SK-N-SH treated with all-trans-retinoic acid at 6 μM for 48 hours (cell line): ENCODE results near the gene RNU1-4.
"Not testable (repeated sequence)": the region's sequence is repeated elsewhere in the genome, so short reads cannot be mapped to it uniquely, and the experiment has no call there.

Source experiments
- ATAC-seq: fragments of 200-7000 bp; cut with Tn5 transposase; 3 replicates; pipeline ENCODE4 v1.9.1; 2020; ENCODE audit warnings: mild to moderate bottlenecking, moderate library complexity
- ARNTL ChIP-seq: fragments of 450-650 bp; formaldehyde crosslinking; IDR thresholded peaks from 2 replicates; pipeline ENCODE4 v1.5.0; 2020; ENCODE audit warnings: low read depth, mild to moderate bottlenecking, moderate library complexity, borderline replicate concordance
- ESRRG ChIP-seq: fragments of 250-450 bp; sonication (Bioruptor Pico); IDR thresholded peaks from 2 replicates; pipeline ENCODE4 v1.6.1; 2021; ENCODE audit warnings: mild to moderate bottlenecking
- ISL1 ChIP-seq: fragments of 250-450 bp; sonication (Bioruptor Pico); IDR thresholded peaks from 2 replicates; pipeline ENCODE4 v2.1.2; 2022; ENCODE audit warnings: mild to moderate bottlenecking, moderate library complexity
- PATZ1 ChIP-seq: fragments of 250-450 bp; sonication (Bioruptor Pico); IDR thresholded peaks from 2 replicates; pipeline ENCODE4 v1.8.0; 2020; ENCODE audit warnings: mild to moderate bottlenecking, moderate library complexity, borderline replicate concordance
- PPARA ChIP-seq: fragments of 250-450 bp; sonication (Bioruptor Pico); IDR thresholded peaks from 2 replicates; pipeline ENCODE4 v1.5.0; 2020; ENCODE audit warnings: mild to moderate bottlenecking, borderline replicate concordance
- RARB ChIP-seq: fragments of 250-450 bp; sonication (Bioruptor Pico); IDR thresholded peaks from 2 replicates; pipeline ENCODE4 v1.8.0; 2021; ENCODE audit warnings: mild to moderate bottlenecking, moderate library complexity
- SNAI2 ChIP-seq: fragments of 250-450 bp; sonication (Bioruptor Pico); IDR thresholded peaks from 2 replicates; pipeline ENCODE4 v1.5.0; 2020; ENCODE audit warnings: mild to moderate bottlenecking, moderate library complexity
- TCF4 ChIP-seq: fragments of 250-450 bp; sonication (Bioruptor Pico); IDR thresholded peaks from 2 replicates; pipeline ENCODE4 v1.8.0; 2021; ENCODE audit warnings: mild to moderate bottlenecking, moderate library complexity, borderline replicate concordance
- TSHZ2 ChIP-seq: fragments of 250-450 bp; sonication (Bioruptor Pico); IDR thresholded peaks from 2 replicates; pipeline ENCODE4 v1.5.0; 2020; ENCODE audit warnings: mild to moderate bottlenecking, moderate library complexity
- ZC3H10 ChIP-seq: fragments of 250-450 bp; sonication (Bioruptor Pico); IDR thresholded peaks from 2 replicates; pipeline ENCODE4 v1.5.1; 2021; ENCODE audit warnings: mild to moderate bottlenecking, moderate library complexity
- ZFP3 ChIP-seq: fragments of 250-450 bp; sonication (Bioruptor Pico); IDR thresholded peaks from 2 replicates; pipeline ENCODE4 v1.5.0; 2020; ENCODE audit warnings: mild to moderate bottlenecking, moderate library complexity
- ZFP30 ChIP-seq: fragments of 450-650 bp; formaldehyde crosslinking; IDR thresholded peaks from 2 replicates; pipeline ENCODE4 v1.5.0; 2022; ENCODE audit warnings: mild to moderate bottlenecking, moderate library complexity
- ZNF565 ChIP-seq: fragments of 450-650 bp; formaldehyde crosslinking; conservative IDR thresholded peaks from 2 replicates; pipeline ENCODE4 v1.5.0; 2020; ENCODE audit warnings: low read depth, mild to moderate bottlenecking, moderate library complexity
- ZNF70 ChIP-seq: fragments of 450-650 bp; formaldehyde crosslinking; IDR thresholded peaks from 2 replicates; pipeline ENCODE4 v1.5.0; 2020; ENCODE audit warnings: mild to moderate bottlenecking, moderate library complexity
- ZNF8 ChIP-seq: fragments of 450-650 bp; formaldehyde crosslinking; IDR thresholded peaks from 2 replicates; pipeline ENCODE4 v1.5.0; 2020; ENCODE audit warnings: mild to moderate bottlenecking, moderate library complexity
- TF ChIP-seq, protein P1 (sequence below): fragments of 250-450 bp; sonication (Bioruptor Pico); IDR thresholded peaks from 2 replicates; pipeline ENCODE4 v1.8.0; 2021; ENCODE audit warnings: low read depth, mild to moderate bottlenecking, moderate library complexity, borderline replicate concordance

Gene RNU1-4

GRCh38 chr1:16721871-16722641 is 18.3 kb upstream of the RNU1-4 start:
- no peak for ATAC-seq
- TF ChIP-seq TCF4 (CRISPR knock-in tag) = no peak
- no peak for TF ChIP-seq ZNF8 (CRISPR knock-in tag)

- TF ChIP-seq ZNF70 (CRISPR knock-in tag) (no peak), PPARA (CRISPR knock-in tag) (no peak)
- no peak for ATAC-seq
Observed at GRCh38 chr1:16724718-16725438, 15.4 kb upstream of the RNU1-4 start.

DNA sequence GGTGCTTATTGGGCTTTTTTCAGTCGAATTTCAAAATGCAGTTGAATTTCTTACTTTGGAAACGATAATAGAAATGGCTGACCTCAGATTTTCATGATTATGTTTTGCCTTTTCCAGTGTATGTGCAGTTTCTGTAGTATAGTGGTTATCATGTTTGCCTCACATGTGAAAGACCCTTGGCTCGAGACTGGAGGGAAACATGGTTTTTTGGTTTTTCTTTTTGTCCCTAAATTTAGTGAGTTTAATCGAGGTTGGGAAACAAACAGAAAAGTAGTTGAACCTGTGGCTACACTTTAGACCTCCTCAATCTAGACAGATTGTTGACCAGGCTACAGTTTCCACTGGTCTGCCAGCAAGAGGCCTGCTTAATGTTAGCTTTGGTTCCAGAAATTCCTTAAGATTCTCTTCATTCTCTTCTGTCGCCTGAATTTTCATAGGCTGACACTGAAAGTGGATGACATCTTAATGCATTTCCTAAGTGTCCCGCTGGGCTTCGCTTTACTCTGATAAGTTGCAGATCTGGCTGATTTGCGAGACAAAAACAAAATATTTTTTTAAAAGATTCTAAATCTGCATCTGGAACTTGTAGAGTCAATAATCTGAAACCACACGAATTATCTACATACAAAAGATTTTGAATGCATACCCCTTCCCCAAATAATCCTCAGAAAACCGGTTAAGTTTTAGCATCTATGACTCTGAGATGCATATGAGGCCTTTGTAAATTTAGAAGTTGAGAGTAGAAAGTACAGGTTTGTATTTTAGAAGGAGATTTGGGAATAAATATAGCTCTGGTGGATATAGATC is 14.7 kb upstream of the RNU1-4 start:
- peak; percentile 41; the same call in 1 of the 2 replicates for TF ChIP-seq ISL1
- ATAC-seq = peak; percentile 57

- TF ChIP-seq ZNF565 (no peak), ESRRG (no peak), ZFP30 (CRISPR knock-in tag) (no peak), SNAI2 (CRISPR knock-in tag) (no peak), ISL1 (no peak), PATZ1 (CRISPR knock-in tag) (no peak), ARNTL (CRISPR knock-in tag) (no peak), RARB (no peak), ZNF8 (CRISPR knock-in tag) (no peak), TSHZ2 (no peak), PPARA (CRISPR knock-in tag) (no peak), ZFP3 (no peak), ZC3H10 (no peak)
- TF ChIP-seq, protein P1, sequence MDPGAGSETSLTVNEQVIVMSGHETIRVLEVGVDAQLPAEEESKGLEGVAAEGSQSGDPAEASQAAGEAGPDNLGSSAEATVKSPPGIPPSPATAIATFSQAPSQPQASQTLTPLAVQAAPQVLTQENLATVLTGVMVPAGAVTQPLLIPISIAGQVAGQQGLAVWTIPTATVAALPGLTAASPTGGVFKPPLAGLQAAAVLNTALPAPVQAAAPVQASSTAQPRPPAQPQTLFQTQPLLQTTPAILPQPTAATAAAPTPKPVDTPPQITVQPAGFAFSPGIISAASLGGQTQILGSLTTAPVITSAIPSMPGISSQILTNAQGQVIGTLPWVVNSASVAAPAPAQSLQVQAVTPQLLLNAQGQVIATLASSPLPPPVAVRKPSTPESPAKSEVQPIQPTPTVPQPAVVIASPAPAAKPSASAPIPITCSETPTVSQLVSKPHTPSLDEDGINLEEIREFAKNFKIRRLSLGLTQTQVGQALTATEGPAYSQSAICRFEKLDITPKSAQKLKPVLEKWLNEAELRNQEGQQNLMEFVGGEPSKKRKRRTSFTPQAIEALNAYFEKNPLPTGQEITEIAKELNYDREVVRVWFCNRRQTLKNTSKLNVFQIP (CRISPR knock-in tag) = no peak
- ATAC-seq = peak; percentile 86
Observed at GRCh38 chr1:16727190-16728111, 12.9 kb upstream of the RNU1-4 start.

DNA sequence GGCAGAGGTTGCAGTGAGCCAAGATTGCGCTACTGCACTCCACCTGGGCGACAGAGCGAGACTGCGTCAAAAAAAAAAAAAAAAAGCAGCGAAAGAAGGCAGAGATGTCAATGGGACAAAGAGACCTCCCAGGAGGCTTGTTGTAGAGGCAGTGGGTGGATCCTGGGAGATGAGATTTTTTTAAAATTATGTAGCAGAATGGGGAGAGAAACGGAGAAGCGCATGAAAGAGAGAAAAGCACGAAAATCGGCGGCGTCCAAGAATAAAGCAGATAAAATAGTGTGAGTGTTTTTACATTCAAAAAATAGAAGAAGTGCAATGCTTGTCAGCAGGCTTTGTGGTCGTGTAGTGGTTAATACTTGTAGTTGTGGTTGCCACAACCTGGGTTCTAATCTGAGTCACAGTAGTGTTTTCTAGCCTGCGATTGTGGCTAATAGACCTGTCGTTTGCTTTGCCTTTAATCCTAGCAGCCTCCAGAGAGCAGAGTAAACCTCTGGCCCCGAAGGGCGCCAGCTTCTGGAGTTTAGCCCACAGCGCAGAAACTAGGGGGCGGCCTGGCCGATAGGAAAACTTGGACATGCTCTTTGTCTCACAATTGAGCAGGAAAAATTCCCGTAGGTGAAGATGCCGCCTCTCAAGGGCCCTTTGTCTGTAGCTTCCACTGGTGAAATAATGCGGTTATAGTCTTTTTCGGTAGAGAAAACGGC is 11.9 kb upstream of the RNU1-4 start:
- ATAC-seq = not testable (repeated sequence)

DNA sequence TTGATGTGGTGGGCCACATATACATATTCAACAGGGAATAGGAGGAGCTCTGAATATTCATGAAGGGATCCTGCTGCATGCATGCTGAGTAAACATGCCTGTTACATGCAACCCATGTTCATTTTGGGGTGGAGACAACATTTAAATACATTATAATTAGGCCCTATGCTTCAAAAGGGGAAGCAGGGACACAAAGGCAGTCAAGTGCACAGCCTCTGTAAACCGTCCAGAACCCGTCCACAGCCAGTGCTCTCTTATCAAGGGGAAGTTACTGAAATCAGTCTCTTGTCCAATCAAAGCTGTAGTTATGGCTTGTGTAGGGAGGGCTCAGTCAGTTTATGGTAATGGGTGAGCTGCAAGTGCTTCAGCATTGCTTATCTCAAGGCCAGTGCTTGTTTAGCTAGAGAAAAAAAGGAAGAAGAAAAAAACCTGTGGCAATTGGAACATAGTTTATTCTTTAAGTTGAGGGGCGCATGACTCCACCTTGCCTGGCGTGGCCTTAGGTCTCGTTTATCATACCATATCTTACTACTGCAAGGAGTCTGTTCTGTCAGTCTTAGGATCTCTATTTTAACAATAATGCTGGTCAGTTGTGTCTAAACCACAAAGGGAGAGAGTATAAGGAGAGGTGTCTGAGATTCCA is 7.9 kb upstream of the RNU1-4 start:
- not testable (repeated sequence) for ATAC-seq

GRCh38 chr1:16741230-16741629 is 914 bp downstream of the RNU1-4 start:
- not testable (repeated sequence) for ATAC-seq

DNA sequence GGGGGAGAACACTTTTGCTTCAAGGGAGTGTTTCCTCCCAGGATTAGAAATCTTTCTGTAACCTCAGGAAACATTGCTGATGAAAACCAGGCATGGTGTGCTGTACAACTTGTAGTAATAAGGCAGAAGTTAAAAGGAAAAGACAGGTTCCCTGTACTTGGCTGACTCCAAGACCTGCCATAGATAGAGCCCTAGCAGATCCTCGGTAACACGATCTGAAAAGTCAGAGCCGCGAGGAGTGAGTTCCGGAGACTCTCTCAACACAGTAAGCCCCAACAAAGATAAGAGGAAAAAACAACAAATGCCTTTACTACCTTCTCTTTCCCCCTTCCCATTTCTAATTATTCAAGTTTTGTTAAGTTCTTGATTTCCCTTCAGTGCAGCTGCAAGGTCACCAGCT is 7.3 kb downstream of the RNU1-4 start:
- peak; percentile 44; the same call in 2 of the 3 replicates for ATAC-seq

GRCh38 chr1:16748710-16749109 is 8.4 kb downstream of the RNU1-4 start:
- peak; percentile 58 for ATAC-seq
